Osteoblast (primary cell): Measurements from ENCODE around the gene CCNG1. TPM values are rescaled to one million over a fixed set of nuclear protein-coding genes. Genes with fewer than 3 reads are reported as not detected.

Experiments
- DNase-seq: peaks from one replicate; pipeline ENCODE4 v3.0.0; 2011; ENCODE audit warnings: low spot score, mixed read lengths; ENCODE audit not compliant: insufficient read length; ENCODE audit errors: missing footprints
- H2AFZ ChIP-seq: 2 replicates; pipeline ENCODE4 v1.6.0; 2011; ENCODE audit warnings: mild to moderate bottlenecking, low read length
- H3K27ac ChIP-seq: 2 replicates; pipeline ENCODE4 v1.5.1; 2011; ENCODE audit warnings: mild to moderate bottlenecking, low read depth, low read length, moderate library complexity
- H3K27me3 ChIP-seq: 2 replicates; pipeline ENCODE4 v1.6.0; 2012; ENCODE audit warnings: mild to moderate bottlenecking, control low read depth, inconsistent platforms, low read length, moderate library complexity; ENCODE audit not compliant: insufficient read depth
- H3K36me3 ChIP-seq: 2 replicates; pipeline ENCODE4 v1.5.1; 2011; ENCODE audit warnings: mild to moderate bottlenecking, low read length, control low read depth, moderate library complexity; ENCODE audit not compliant: insufficient read depth
- H3K4me1 ChIP-seq: 2 replicates; pipeline ENCODE4 v1.5.1; 2011; ENCODE audit warnings: mild to moderate bottlenecking, low read length, control low read depth, moderate library complexity; ENCODE audit not compliant: insufficient read depth
- H3K4me2 ChIP-seq: 2 replicates; pipeline ENCODE4 v1.6.0; 2011; ENCODE audit warnings: mild to moderate bottlenecking, low read length; ENCODE audit not compliant: insufficient read depth
- H3K4me3 ChIP-seq: fragments of 200-600 bp; sonication (generic); 3 replicates; pipeline ENCODE4 v1.5.1; 2012; ENCODE audit warnings: mild to moderate bottlenecking, low read length, inconsistent platforms; ENCODE audit not compliant: insufficient read depth
- H3K79me2 ChIP-seq: 2 replicates; pipeline ENCODE4 v1.6.0; 2012; ENCODE audit warnings: mild to moderate bottlenecking, low read length, control low read depth, inconsistent platforms; ENCODE audit not compliant: insufficient read depth
- H3K9me3 ChIP-seq: 2 replicates; pipeline ENCODE4 v1.5.1; 2011; ENCODE audit warnings: low read depth, low read length, control low read depth
- H4K20me1 ChIP-seq: 2 replicates; pipeline ENCODE4 v1.6.0; 2012; ENCODE audit warnings: mild to moderate bottlenecking, low read length, control low read depth; ENCODE audit not compliant: insufficient read depth
- total RNA-seq: library from RNA; depleted of rRNA; stranded (reverse); fragments of >200 nt; gene quantifications from 2 replicates; pipeline ENCODE4 v1.2.3, GENCODE V29; 2012
- TF ChIP-seq, protein P1 (sequence below): IDR thresholded peaks from 2 replicates; pipeline ENCODE4 v1.5.1; 2011; ENCODE audit warnings: mild to moderate bottlenecking, low read depth, low read length, moderate library complexity; ENCODE audit errors: extremely low read depth

Gene CCNG1
- total RNA-seq, 1 donor, result 469 TPM

DNA sequence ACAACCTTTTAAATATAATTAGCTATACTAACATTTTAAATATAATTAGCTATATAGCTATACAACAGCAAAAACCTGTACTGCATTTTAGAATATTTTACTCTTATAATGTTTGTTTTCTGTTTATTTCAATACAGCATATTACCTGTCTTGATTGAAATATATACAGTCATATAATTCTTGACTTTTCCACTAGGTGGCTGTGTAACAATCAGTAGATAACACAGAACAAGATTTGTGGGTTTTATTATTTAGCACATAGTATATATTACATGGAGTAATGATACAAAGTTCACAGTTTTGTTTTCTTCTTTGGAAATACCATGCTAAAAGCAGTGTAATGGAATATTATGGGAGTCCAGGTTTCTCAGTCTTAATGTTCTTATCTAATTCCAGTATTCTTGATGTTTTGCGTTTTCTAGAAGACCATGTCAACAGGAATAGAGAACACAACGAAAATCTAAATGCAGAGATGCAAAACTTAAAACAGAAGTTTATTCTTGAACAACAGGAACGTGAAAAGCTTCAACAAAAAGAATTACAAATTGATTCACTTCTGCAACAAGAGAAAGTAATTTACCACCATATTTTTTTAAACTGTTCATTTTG is 36.3 kb downstream of the CCNG1 start:
- TF ChIP-seq, protein P1, sequence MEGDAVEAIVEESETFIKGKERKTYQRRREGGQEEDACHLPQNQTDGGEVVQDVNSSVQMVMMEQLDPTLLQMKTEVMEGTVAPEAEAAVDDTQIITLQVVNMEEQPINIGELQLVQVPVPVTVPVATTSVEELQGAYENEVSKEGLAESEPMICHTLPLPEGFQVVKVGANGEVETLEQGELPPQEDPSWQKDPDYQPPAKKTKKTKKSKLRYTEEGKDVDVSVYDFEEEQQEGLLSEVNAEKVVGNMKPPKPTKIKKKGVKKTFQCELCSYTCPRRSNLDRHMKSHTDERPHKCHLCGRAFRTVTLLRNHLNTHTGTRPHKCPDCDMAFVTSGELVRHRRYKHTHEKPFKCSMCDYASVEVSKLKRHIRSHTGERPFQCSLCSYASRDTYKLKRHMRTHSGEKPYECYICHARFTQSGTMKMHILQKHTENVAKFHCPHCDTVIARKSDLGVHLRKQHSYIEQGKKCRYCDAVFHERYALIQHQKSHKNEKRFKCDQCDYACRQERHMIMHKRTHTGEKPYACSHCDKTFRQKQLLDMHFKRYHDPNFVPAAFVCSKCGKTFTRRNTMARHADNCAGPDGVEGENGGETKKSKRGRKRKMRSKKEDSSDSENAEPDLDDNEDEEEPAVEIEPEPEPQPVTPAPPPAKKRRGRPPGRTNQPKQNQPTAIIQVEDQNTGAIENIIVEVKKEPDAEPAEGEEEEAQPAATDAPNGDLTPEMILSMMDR, result peak; percentile 32
- Histone ChIP-seq H2AFZ (peak overlapping the region; percentile 31), H3K4me2 (no peak overlapping the region), H3K27me3 (no peaks in the 10 kb centered on the region), H4K20me1 (no peaks in the 10 kb centered on the region), H3K36me3 (peaks cover 22% of the 10 kb centered on the region), H3K27ac (no peak overlapping the region), H3K4me3 (no peak overlapping the region), H3K9me3 (no peaks in the 10 kb centered on the region), H3K79me2 (no peaks in the 10 kb centered on the region), H3K4me1 (peaks cover 8% of the 10 kb centered on the region)
- DNase-seq, result no peak

DNA sequence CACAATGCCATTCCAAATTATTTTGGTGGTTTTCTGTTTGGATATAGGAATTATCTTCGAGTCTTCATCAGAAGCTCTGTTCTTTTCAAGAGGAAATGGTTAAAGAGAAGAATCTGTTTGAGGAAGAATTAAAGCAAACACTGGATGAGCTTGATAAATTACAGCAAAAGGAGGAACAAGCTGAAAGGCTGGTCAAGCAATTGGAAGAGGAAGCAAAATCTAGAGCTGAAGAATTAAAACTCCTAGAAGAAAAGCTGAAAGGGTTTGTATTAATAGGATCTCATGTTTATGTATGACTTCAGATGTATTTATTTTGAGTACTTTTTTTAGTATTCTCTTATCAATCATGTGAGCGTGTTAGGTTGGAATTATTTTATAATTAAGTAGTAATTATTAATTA is 38.0 kb downstream of the CCNG1 start:
- TF ChIP-seq, protein P1, result no peak
- Histone ChIP-seq H3K4me2 (no peak overlapping the region), H3K79me2 (no peaks in the 10 kb centered on the region), H3K27ac (no peak overlapping the region), H2AFZ (no peak overlapping the region), H3K36me3 (peaks cover 12% of the 10 kb centered on the region), H4K20me1 (no peaks in the 10 kb centered on the region), H3K9me3 (no peaks in the 10 kb centered on the region), H3K4me3 (no peak overlapping the region), H3K4me1 (peaks cover 12% of the 10 kb centered on the region), H3K27me3 (no peaks in the 10 kb centered on the region)
- no peak for DNase-seq

DNA sequence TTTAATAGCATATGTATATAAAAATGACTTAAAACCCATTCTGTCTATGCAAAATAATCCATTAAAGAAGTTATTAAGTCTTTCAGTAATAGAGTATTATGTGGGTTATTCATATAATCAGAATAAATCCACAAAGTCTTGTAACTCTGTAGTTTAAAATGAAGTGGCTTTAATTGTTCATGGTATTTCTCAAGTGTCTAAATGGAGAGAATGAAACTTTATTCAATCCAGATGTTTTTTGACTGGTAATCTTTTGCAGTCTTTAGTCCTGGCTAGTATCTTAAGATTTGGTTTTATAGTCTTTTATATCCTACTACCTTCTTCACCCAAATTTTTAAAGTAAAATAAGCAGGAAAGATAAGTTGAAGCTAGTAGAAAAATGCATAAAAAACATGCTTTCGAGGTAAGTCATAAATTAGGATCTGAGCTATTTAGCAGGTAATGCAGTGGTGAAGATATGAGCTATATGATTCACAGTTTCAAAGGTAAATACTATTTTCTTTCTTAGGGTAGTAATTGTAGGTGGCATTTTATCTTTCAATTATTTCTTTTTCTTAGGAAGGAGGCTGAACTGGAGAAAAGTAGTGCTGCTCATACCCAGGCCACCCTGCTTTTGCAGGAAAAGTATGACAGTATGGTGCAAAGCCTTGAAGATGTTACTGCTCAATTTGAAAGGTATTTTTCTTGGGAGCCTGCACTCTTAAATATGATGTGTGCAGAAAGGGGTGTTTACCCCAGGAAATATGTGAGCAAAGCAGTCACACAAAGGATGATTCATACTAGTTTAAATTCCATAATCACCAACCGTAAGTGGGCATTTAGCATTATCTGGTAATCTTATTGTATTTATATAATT is 41.0 kb downstream of the CCNG1 start:
- TF ChIP-seq, protein P1, result no peak
- H3K27ac ChIP-seq, result peak overlapping the region; percentile 44
- H3K4me2 ChIP-seq, result peak overlapping the region; percentile 5

DNA sequence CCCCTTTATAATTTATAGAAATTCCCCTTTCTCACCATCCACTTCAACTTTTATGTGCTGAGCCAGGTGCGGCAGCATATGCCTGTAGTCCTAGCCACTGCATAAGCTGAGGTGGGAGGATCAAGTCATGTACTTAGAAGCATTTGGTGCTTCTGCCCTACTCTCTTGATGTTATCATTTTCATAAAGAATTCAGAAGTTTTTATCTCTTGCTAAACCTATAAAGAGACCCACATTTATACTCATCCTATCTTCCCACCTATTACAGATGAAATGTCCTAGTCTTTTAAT is 41.5 kb downstream of the CCNG1 start:
- DNase-seq, result no peak
- H3K36me3 ChIP-seq, result peaks cover 9% of the 10 kb centered on the region
- peaks cover 12% of the 10 kb centered on the region for H3K4me1 ChIP-seq
- H3K79me2 ChIP-seq, result no peaks in the 10 kb centered on the region
- H3K4me2 ChIP-seq, result peak overlapping the region; percentile 5
- H3K9me3 ChIP-seq, result no peaks in the 10 kb centered on the region
- no peak overlapping the region for H2AFZ ChIP-seq
- peak overlapping the region; percentile 44 for H3K27ac ChIP-seq
- no peak overlapping the region for H3K4me3 ChIP-seq
- TF ChIP-seq, protein P1, result no peak
- H3K27me3 ChIP-seq, result no peaks in the 10 kb centered on the region
- H4K20me1 ChIP-seq, result no peaks in the 10 kb centered on the region

More for the DNA sequence above, 41.0 kb downstream of the CCNG1 start:
- H2AFZ ChIP-seq, result no peak overlapping the region
- H3K9me3 ChIP-seq, result no peaks in the 10 kb centered on the region
- no peak overlapping the region for H3K4me3 ChIP-seq
- H3K4me1 ChIP-seq, result peaks cover 12% of the 10 kb centered on the region
- DNase-seq, result peak; percentile 15
- no peaks in the 10 kb centered on the region for H3K27me3 ChIP-seq
- no peaks in the 10 kb centered on the region for H3K79me2 ChIP-seq
- no peaks in the 10 kb centered on the region for H4K20me1 ChIP-seq
- H3K36me3 ChIP-seq, result peaks cover 9% of the 10 kb centered on the region
